Activated CD4-positive, alpha-beta T cell treated with anti-CD3 and anti-CD28 coated beads, Interleukin-2, amount 10 ng/mL, durations not matched to agents 7 days and 5 days (primary cell): ENCODE measurements around the gene ADISSP. TPM values are rescaled to one million over a fixed set of nuclear protein-coding genes. Genes with fewer than 3 reads are reported as not detected.

Experiments used
- CTCF ChIA-PET: fragments of 350-600 bp; sonication (Branson Sonifier 250); formaldehyde crosslinking; loops from one replicate; lab custom pipeline; 2021; ENCODE audit warnings: antibody characterized with exemption; lab: Charles Lee
- POLR2A ChIA-PET: fragments of 350-600 bp; sonication (Branson Sonifier 250); formaldehyde crosslinking; loops from one replicate; lab custom pipeline; 2021; ENCODE audit warnings: antibody characterized with exemption; lab: Charles Lee
- DNase-seq: peaks from one replicate; pipeline ENCODE4 v3.0.0-alpha.2; 2020
- H3K27ac Mint-ChIP-seq: one replicate; pipeline ENCODE4 v1.8.0; 2021; ENCODE audit warnings: mild to moderate bottlenecking, moderate library complexity, mixed read lengths
- H3K27me3 Mint-ChIP-seq: one replicate; pipeline ENCODE4 v1.8.0; 2021; ENCODE audit warnings: mixed read lengths
- H3K36me3 Mint-ChIP-seq: one replicate; pipeline ENCODE4 v1.8.0; 2021; ENCODE audit warnings: low read depth, mixed read lengths
- H3K4me1 Mint-ChIP-seq: one replicate; pipeline ENCODE4 v1.8.0; 2021; ENCODE audit warnings: mixed read lengths
- H3K4me3 Mint-ChIP-seq: one replicate; pipeline ENCODE4 v1.8.0; 2021; ENCODE audit warnings: mild to moderate bottlenecking, moderate library complexity, mixed read lengths
- H3K9me3 Mint-ChIP-seq: one replicate; pipeline ENCODE4 v1.8.0; 2021; ENCODE audit warnings: mixed read lengths
- total RNA-seq, 2 experiments: library from RNA; stranded (reverse); gene quantifications; one replicate each; pipeline ENCODE4 v1.2.3, GENCODE V29; 2021

Gene ADISSP
- total RNA-seq, 2 experiments from 2014 or later = 27.8 to 27.9 TPM

DNA sequence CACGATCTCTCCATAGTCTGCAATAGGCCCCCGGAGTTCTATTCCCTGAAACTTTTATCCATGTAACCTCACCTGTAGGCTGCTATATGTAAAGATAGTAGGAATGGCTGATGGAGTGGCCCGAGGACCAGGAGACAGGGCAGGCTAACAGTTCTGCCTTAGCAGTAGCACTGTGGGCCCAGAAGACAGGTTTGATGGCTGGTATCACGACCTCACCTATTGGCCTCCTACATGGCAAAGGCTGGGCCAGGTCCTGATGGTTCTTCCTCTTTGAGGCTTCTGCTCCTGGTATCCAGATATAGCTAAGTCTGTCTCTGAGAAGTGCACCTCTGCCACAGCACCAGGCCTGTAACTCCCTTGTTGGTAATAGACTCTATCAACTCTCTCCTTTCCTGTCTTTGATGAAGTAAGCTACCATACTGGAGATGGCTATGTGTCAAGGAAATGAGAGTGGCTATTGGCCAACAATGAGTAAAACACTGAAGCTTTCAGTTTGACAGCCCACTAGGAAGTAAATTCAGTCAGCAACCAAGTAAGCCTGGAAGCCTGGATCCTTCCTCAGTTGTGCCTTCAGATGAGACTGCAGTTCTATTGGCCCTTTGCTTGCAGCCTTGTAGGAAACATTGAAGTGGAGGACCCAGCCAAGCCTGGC lies 8.0 kb upstream of the ADISSP start:
- no peak overlapping the region for H3K4me3 Mint-ChIP-seq
- CTCF ChIA-PET = no interaction called here
- peaks cover 29% of the 10 kb centered on the region for H3K27me3 Mint-ChIP-seq
- peaks cover 21% of the 10 kb centered on the region for H3K4me1 Mint-ChIP-seq
- H3K36me3 Mint-ChIP-seq = no peaks in the 10 kb centered on the region
- H3K9me3 Mint-ChIP-seq = no peaks in the 10 kb centered on the region
- POLR2A ChIA-PET = interaction anchor here (0.5 kb wide), 1 partner anchor 13 kb away, joined by 4 read pairs; no protein-coding TSS in a partner anchor
- H3K27ac Mint-ChIP-seq = no peak overlapping the region
- no peak for DNase-seq

GRCh38 chr20:3771552-3772058 lies 4.1 kb upstream of the ADISSP start:
- CTCF ChIA-PET = interaction anchor here (1.0 to 1.9 kb wide), 3 partner anchors 10 to 19 kb away, joined by 4 to 8 read pairs (median 6); partner anchors contain the start of genes CENPB and SPEF1
- Mint-ChIP-seq H3K4me3 (no peak overlapping the region), H3K9me3 (no peaks in the 10 kb centered on the region), H3K36me3 (no peaks in the 10 kb centered on the region), H3K4me1 (peaks cover 15% of the 10 kb centered on the region), H3K27ac (no peak overlapping the region), H3K27me3 (peaks cover 6% of the 10 kb centered on the region)
- DNase-seq = no peak
- POLR2A ChIA-PET = no interaction called here

DNA sequence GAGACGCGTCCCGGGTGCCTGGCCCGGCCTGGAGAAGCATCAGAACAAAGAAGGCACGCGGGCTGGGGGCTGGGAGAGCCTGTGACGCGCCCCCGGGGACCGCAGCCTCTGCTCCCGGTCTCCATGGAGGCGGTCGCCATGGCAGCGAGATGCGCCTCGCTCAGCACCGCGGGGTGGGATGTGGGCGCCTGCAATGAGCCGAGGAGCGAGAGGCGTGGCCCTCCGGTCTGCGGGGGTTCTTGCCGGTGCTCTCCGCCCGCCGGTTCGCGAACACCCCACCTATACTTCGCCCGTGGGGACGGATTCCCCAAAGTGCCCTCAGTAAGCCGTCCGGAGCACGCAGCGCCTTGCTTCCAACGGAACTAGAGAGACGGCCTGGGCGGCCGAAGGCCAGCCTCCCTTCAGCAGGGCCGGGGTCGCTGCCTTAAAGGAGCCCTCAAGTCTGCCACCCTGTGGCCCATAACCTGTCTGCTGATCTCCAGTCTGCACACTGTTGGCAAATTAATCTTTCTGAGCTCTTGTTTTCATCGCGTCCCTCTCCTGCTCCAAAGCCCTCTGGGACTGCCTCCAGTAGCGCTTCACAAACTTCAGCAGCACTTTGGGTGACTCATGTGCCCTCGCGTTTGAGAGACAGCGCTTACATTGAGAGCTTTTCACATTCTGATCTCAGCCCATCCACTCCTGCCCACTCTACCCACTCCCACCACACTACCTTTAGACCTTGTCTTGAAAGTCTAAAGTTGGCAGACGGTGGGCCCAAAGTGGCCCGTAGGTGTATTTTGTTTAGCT lies 983 bp upstream of the ADISSP start:
- H3K36me3 Mint-ChIP-seq = no peaks in the 10 kb centered on the region
- H3K4me3 Mint-ChIP-seq = peak overlapping the region; percentile 83
- ChIA-PET POLR2A (interaction anchor here (1.0 kb wide), 2 partner anchors 9 to 16 kb away, joined by 3 to 5 read pairs; no protein-coding TSS in a partner anchor), CTCF (interaction anchor here (0.6 to 3.7 kb wide), 16 partner anchors 8 to 317 kb away, joined by 3 to 40 read pairs (median 4); partner anchors contain the start of genes CENPB and SPEF1)
- H3K4me1 Mint-ChIP-seq = peaks cover 29% of the 10 kb centered on the region
- DNase-seq = peak; percentile 83
- peak overlapping the region; percentile 94 for H3K27ac Mint-ChIP-seq
- peaks cover 2% of the 10 kb centered on the region for H3K27me3 Mint-ChIP-seq
- no peaks in the 10 kb centered on the region for H3K9me3 Mint-ChIP-seq

GRCh38 chr20:3767110-3767426 lies 485 bp downstream of the ADISSP start:
- H3K36me3 Mint-ChIP-seq = no peaks in the 10 kb centered on the region
- H3K27me3 Mint-ChIP-seq = peaks cover 2% of the 10 kb centered on the region
- POLR2A ChIA-PET = interaction anchor here (0.6 kb wide), 1 partner anchor 15 kb away, joined by 3 read pairs; no protein-coding TSS in a partner anchor
- H3K4me3 Mint-ChIP-seq = peak overlapping the region; percentile 83
- H3K27ac Mint-ChIP-seq = peak overlapping the region; percentile 55
- DNase-seq = no peak
- CTCF ChIA-PET = interaction anchor here (1.0 to 3.7 kb wide), 10 partner anchors 11 to 90 kb away, joined by 3 to 40 read pairs (median 7); partner anchors contain the start of genes AP5S1, CENPB and SPEF1
- peaks cover 29% of the 10 kb centered on the region for H3K4me1 Mint-ChIP-seq
- no peaks in the 10 kb centered on the region for H3K9me3 Mint-ChIP-seq

DNA sequence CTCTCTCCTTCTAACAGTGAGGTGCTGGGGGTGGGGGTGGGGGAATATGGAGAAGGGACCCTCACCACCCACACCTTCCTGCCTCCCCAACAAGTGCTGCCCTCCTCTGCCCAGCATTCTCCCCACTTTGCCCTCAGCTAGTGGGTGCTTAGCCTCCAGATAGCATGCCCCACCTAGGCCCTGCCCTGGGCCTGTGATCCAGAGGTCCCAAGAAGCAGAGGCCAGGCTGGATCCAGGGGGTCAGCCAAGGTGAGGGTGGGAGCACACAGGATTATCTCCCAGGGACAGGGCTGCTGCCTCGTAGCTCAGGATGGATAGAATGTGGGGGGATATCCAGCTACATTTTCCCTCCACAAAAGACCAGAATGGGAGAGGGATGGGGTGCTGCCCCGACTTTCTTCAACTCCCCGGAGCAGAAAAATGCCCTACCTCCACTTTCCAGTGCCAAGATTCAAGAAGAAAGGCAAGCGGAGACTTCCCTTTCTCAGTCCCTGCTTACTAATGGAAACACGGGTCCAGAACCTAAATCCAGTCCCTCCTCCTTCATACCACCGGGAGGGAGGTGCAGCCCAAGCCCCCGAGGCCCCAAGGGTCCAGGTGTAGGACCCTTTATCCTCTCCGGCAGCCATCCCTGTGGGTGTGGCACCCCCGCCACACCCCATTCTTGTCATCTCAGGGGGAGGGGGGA lies 987 bp downstream of the ADISSP start:
- no peak for DNase-seq
- Mint-ChIP-seq H3K27ac (peak overlapping the region; percentile 25), H3K4me3 (peak overlapping the region; percentile 83), H3K9me3 (no peaks in the 10 kb centered on the region), H3K36me3 (peaks cover 2% of the 10 kb centered on the region), H3K4me1 (peaks cover 29% of the 10 kb centered on the region), H3K27me3 (peaks cover 1% of the 10 kb centered on the region)
- POLR2A ChIA-PET = no interaction called here
- CTCF ChIA-PET = interaction anchor here (0.8 to 3.7 kb wide), 11 partner anchors 11 to 90 kb away, joined by 3 to 40 read pairs (median 5); partner anchors contain the start of genes AP5S1, CENPB and SPEF1

DNA sequence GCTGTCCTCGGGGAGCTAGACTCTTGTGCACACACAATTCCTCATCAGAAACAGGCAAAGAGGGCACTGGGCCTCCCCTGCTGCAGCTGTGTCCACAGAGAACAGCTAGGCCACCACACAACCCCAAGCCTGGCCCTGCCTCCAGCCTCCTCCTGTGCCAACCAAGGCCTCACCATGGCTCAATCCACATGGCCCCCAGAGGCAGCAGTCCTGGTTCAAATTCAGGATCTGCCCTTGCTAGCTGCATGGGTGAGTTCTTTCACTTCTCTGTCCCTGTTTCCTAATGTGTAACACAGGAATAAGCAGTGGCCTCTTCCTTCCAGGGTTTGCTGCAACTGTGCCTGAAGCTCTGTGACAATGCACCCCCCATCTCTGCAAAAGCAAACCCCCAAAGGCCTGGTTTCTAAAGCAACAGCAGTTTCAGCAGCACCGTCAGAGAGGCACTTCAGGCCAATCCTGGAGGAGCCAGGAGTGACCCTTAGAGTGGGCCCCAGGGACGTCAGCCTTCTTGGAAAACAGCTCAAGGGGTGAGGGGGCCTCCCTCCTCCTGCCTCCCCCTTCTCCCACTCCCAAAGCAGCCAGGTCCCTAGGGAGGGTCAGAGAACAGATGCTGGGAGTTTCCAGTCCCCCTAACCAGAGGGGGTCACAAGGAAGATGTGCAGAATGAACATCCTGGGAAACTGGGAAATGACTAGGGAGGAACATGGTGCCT lies 2.2 kb downstream of the ADISSP start:
- Mint-ChIP-seq H3K36me3 (peaks cover 3% of the 10 kb centered on the region), H3K27me3 (no peaks in the 10 kb centered on the region), H3K4me3 (no peak overlapping the region), H3K27ac (no peak overlapping the region), H3K4me1 (peaks cover 29% of the 10 kb centered on the region), H3K9me3 (no peaks in the 10 kb centered on the region)
- ChIA-PET POLR2A (no interaction called here), CTCF (interaction anchor here (0.6 to 1.6 kb wide), 7 partner anchors 10 to 127 kb away, joined by 3 to 5 read pairs (median 3); partner anchors contain the start of gene SPEF1)
- DNase-seq = no peak

- no peak for DNase-seq
- Mint-ChIP-seq H3K9me3 (no peaks in the 10 kb centered on the region), H3K36me3 (peaks cover 3% of the 10 kb centered on the region), H3K27me3 (no peaks in the 10 kb centered on the region), H3K4me3 (no peak overlapping the region), H3K4me1 (peaks cover 29% of the 10 kb centered on the region), H3K27ac (no peak overlapping the region)
- CTCF ChIA-PET = interaction anchor here (0.6 to 1.6 kb wide), 4 partner anchors 9 to 102 kb away, joined by 3 to 5 read pairs (median 4); no protein-coding TSS in a partner anchor
- POLR2A ChIA-PET = no interaction called here
Measured at GRCh38 chr20:3764659-3765058, 2.9 kb downstream of the ADISSP start.

- ChIA-PET CTCF (interaction anchor here (0.6 to 1.6 kb wide), 3 partner anchors 9 to 101 kb away, joined by 3 to 4 read pairs (median 3); no protein-coding TSS in a partner anchor), POLR2A (no interaction called here)
- no peaks in the 10 kb centered on the region for H3K27me3 Mint-ChIP-seq
- H3K36me3 Mint-ChIP-seq = peaks cover 3% of the 10 kb centered on the region
- no peak overlapping the region for H3K27ac Mint-ChIP-seq
- no peak for DNase-seq
- peaks cover 25% of the 10 kb centered on the region for H3K4me1 Mint-ChIP-seq
- no peaks in the 10 kb centered on the region for H3K9me3 Mint-ChIP-seq
- H3K4me3 Mint-ChIP-seq = no peak overlapping the region
Measured at GRCh38 chr20:3763671-3764601, 3.6 kb downstream of the ADISSP start.

- Mint-ChIP-seq H3K9me3 (no peaks in the 10 kb centered on the region), H3K4me1 (peaks cover 6% of the 10 kb centered on the region), H3K4me3 (no peak overlapping the region), H3K36me3 (peaks cover 12% of the 10 kb centered on the region), H3K27ac (no peak overlapping the region), H3K27me3 (no peaks in the 10 kb centered on the region)
- POLR2A ChIA-PET = no interaction called here
- CTCF ChIA-PET = interaction anchor here (0.5 to 1.8 kb wide), 7 partner anchors 7 to 60 kb away, joined by 3 to 8 read pairs (median 3); partner anchors contain the start of genes AP5S1 and CENPB
- no peak for DNase-seq
Measured at GRCh38 chr20:3760655-3761348, 6.8 kb downstream of the ADISSP start.

DNA sequence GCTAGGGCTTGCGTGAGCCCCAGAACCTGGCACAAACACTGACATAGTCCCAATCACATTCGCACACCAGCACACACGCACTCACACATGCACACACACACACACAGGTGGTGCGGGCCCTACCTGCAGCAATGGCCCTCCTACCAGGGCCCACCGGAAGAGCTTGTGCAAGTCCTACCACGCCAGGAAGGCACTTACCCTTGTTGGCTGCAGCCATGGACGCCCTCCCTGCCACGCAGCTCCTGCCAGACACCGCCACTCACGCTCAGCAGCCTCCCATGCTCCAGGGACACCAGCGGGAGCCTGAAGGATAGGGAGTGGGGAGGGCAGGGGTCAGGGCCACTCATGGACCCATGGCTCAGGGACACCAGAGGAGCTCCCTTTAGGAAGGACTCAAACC lies 7.7 kb downstream of the ADISSP start:
- Mint-ChIP-seq H3K27me3 (no peaks in the 10 kb centered on the region), H3K27ac (no peak overlapping the region), H3K36me3 (peaks cover 12% of the 10 kb centered on the region), H3K4me1 (peaks cover 3% of the 10 kb centered on the region), H3K4me3 (no peak overlapping the region), H3K9me3 (no peaks in the 10 kb centered on the region)
- DNase-seq = no peak
- ChIA-PET CTCF (interaction anchor here (0.5 to 1.0 kb wide), 5 partner anchors 9 to 61 kb away, joined by 3 to 4 read pairs (median 3); partner anchors contain the start of genes AP5S1 and CENPB), POLR2A (no interaction called here)
